B cell (primary cell): Measurements from ENCODE around the gene SKIC8. TPM values are rescaled to one million over a fixed set of nuclear protein-coding genes. Genes with fewer than 3 reads are reported as not detected.

ENCODE experiments used
- ATAC-seq: fragments of 200-7000 bp; cut with Tn5 transposase; one replicate; pipeline ENCODE4 v1.10.0; 2021; ENCODE audit warnings: low read depth, mild to moderate bottlenecking, moderate number of reproducible peaks, moderate library complexity
- CTCF ChIA-PET: fragments of 350-600 bp; sonication (Branson Sonifier 250); formaldehyde crosslinking; loops from one replicate; lab custom pipeline; 2021; ENCODE audit warnings: antibody characterized with exemption, inconsistent platforms; lab: Charles Lee
- POLR2A ChIA-PET: fragments of 350-600 bp; sonication (Branson Sonifier 250); formaldehyde crosslinking; loops from one replicate; lab custom pipeline; 2021; ENCODE audit warnings: antibody characterized with exemption; lab: Charles Lee
- DNase-seq: peaks from one replicate; pipeline ENCODE4 v3.0.0; 2013
- H2AFZ ChIP-seq: 2 replicates; pipeline ENCODE4 v1.6.1; 2012; ENCODE audit warnings: mild to moderate bottlenecking, low read depth, low read length; ENCODE audit not compliant: insufficient read depth, poor library complexity, severe bottlenecking
- H3K27ac ChIP-seq, 2 donors: 1 replicate in 1 of 2; 2 replicates in 1 of 2; pipeline ENCODE4 v1.5.1; 2012 to 2013; ENCODE audit warnings: low read length in 2 of 2, mild to moderate bottlenecking in 2 of 2, moderate library complexity in 1 of 2
- H3K27me3 ChIP-seq, 4 experiments: fragments of 200-600 bp in 1 of 4; sonication (generic) in 1 of 4; replicated peaks in 1 of 4; 1 replicate in 2 of 4; 2 replicates in 2 of 4; pipeline versions ENCODE4 v1.6.1 to v1.7.0; 2013 to 2016; ENCODE audit warnings: low read length in 3 of 4, mild to moderate bottlenecking in 2 of 4, mixed read lengths in 1 of 4, moderate library complexity in 1 of 4; ENCODE audit not compliant: insufficient read depth in 4 of 4, control insufficient read depth in 3 of 4; ENCODE audit errors: control extremely low read depth in 1 of 4
- H3K36me3 ChIP-seq, 2 experiments: replicated peaks in 1 of 2; 1 replicate in 1 of 2; 2 replicates in 1 of 2; pipeline versions ENCODE4 v1.6.1 to v1.7.1; 2013; ENCODE audit warnings: low read length in 1 of 2; ENCODE audit not compliant: insufficient read depth in 2 of 2, control insufficient read depth in 1 of 2; ENCODE audit errors: control extremely low read depth in 1 of 2, extremely low read depth in 1 of 2
- H3K4me1 ChIP-seq, 2 donors: fragments of 200-600 bp in 1 of 2; sonication (generic) in 1 of 2; 1 replicate in 1 of 2; 2 replicates in 1 of 2; pipeline versions ENCODE4 v1.5.1 to v1.6.1; 2013 to 2017; ENCODE audit warnings: low read length in 2 of 2; ENCODE audit not compliant: control insufficient read depth in 2 of 2, insufficient read depth in 2 of 2
- H3K4me2 ChIP-seq: replicated peaks from 2 replicates; pipeline ENCODE3; 2012; ENCODE audit warnings: mild to moderate bottlenecking, low read depth, low read length; ENCODE audit not compliant: poor library complexity, severe bottlenecking
- H3K4me3 ChIP-seq, 5 experiments: fragments of 200-600 bp in 1 of 5; sonication (generic) in 1 of 5; 1 replicate in 3 of 5; 2 replicates in 2 of 5; pipeline versions ENCODE4 v1.5.1 to v1.7.0; 2011 to 2016; ENCODE audit warnings: low read length in 4 of 5, mild to moderate bottlenecking in 4 of 5, low read depth in 2 of 5, control low read depth in 1 of 5, moderate library complexity in 1 of 5; ENCODE audit not compliant: insufficient read depth in 1 of 5; ENCODE audit errors: control extremely low read depth in 1 of 5, extremely low read depth in 1 of 5
- H3K79me2 ChIP-seq: fragments of 200-600 bp; sonication (generic); one replicate; pipeline ENCODE4 v1.6.0; 2016; ENCODE audit warnings: low read length; ENCODE audit not compliant: control insufficient read depth, insufficient read depth
- H3K9ac ChIP-seq: fragments of 200-600 bp; sonication (generic); 2 replicates; pipeline ENCODE4 v1.6.1; 2017; ENCODE audit warnings: mild to moderate bottlenecking, low read length, moderate library complexity
- H3K9me3 ChIP-seq, 3 donors: one replicate each; pipeline versions ENCODE4 v1.6.1 to v1.7.1; 2013; ENCODE audit warnings: low read length in 2 of 3; ENCODE audit not compliant: control insufficient read depth in 2 of 3, insufficient read depth in 1 of 3; ENCODE audit errors: control extremely low read depth in 1 of 3
- H4K20me1 ChIP-seq: 2 replicates; pipeline ENCODE4 v1.6.0; 2012; ENCODE audit warnings: mild to moderate bottlenecking, low read length; ENCODE audit not compliant: insufficient read depth, control insufficient read depth, poor library complexity, severe bottlenecking
- H3K27ac Mint-ChIP-seq: one replicate; pipeline ENCODE4 v1.8.0; 2021; ENCODE audit warnings: mixed read lengths
- H3K27me3 Mint-ChIP-seq: one replicate; pipeline ENCODE4 v1.8.0; 2021; ENCODE audit warnings: mixed read lengths
- H3K4me1 Mint-ChIP-seq: one replicate; pipeline ENCODE4 v1.8.0; 2021; ENCODE audit warnings: mixed read lengths
- H3K4me3 Mint-ChIP-seq: one replicate; pipeline ENCODE4 v1.8.0; 2021; ENCODE audit warnings: mixed read lengths
- H3K9me3 Mint-ChIP-seq: one replicate; pipeline ENCODE4 v1.8.0; 2022; ENCODE audit warnings: mixed read lengths; ENCODE audit not compliant: insufficient read depth
- CTCF ChIP-seq: fragments of 200-600 bp; IDR thresholded peaks from one replicate; pipeline ENCODE4 v1.8.0; 2022; ENCODE audit warnings: antibody characterized with exemption, mild to moderate bottlenecking
- EZH2 ChIP-seq: IDR thresholded peaks from 2 replicates; pipeline ENCODE4 v1.6.1; 2012; ENCODE audit warnings: borderline replicate concordance, low read depth, mild to moderate bottlenecking, moderate library complexity, low read length; ENCODE audit not compliant: insufficient read depth, poor library complexity, severe bottlenecking
- WGBS: methylation state at CpG from one replicate; pipeline ENCODE4 v1.1.5; 2013; ENCODE audit warnings: missing lambda C conversion rate; ENCODE audit not compliant: insufficient coverage; 5-methylcytosine and 5-hydroxymethylcytosine counted together
- intact Hi-C: fragments of 100-400 bp; cut with micrococcal nuclease; formaldehyde crosslinking; loops from one replicate; pipeline ENCODE4 v1.10.0; 2022
- polyA plus RNA-seq: library from polyadenylated mRNA; depleted of rRNA; stranded (reverse); fragments of >200 nt; gene quantifications from 2 replicates; pipeline ENCODE4 v1.2.3, GENCODE V29; 2012
- total RNA-seq, 2 donors: library from RNA; stranded (reverse); fragments of 120-200 nt in 1 of 2; gene quantifications; 1 replicate in 1 of 2; 2 replicates in 1 of 2; pipeline versions ENCODE4 v1.2.3 to v1.2.4, GENCODE V29; 2013 to 2022

SKIC8 gene
- total and polyA plus RNA-seq, 2 donors (not counting 1 experiment from before 2014, with no cell fraction given) = 31.9 to 40.2 TPM

- no peak overlapping the region for H3K4me3 Mint-ChIP-seq
- ATAC-seq = no peak
- Histone ChIP-seq H3K27me3 (no peaks in the 10 kb centered on the region), H3K4me2 (no peak overlapping the region), H3K9ac (no peak overlapping the region), H3K27ac (no peak overlapping the region), H3K4me1 (no peaks in the 10 kb centered on the region), H3K79me2 (peaks cover 19% of the 10 kb centered on the region), H4K20me1 (no peaks in the 10 kb centered on the region), H3K4me3 (no peak overlapping the region), H2AFZ (no peak overlapping the region), H3K36me3 (peaks cover 2 to 26% of the 10 kb centered on the region in 2 experiments), H3K9me3 (no peaks in the 10 kb centered on the region)
- H3K4me1 Mint-ChIP-seq = no peaks in the 10 kb centered on the region
- CTCF ChIA-PET = no interaction called here
- no peaks in the 10 kb centered on the region for H3K9me3 Mint-ChIP-seq
- intact Hi-C loops = loop anchor here (10.0 kb wide), 1 partner anchor 463 kb away; no protein-coding TSS in a partner anchor
- POLR2A ChIA-PET = no interaction called here
- no peak overlapping the region for H3K27ac Mint-ChIP-seq
- no CpG with 5 or more reads among the region's 2 CpGs for WGBS
- H3K27me3 Mint-ChIP-seq = no peaks in the 10 kb centered on the region
- DNase-seq = no peak
- TF ChIP-seq EZH2 (no peak), CTCF (no peak)
Measured at GRCh38 chr15:78291698-78292097, 7.7 kb downstream of the SKIC8 start.

- no peak overlapping the region for H3K9ac ChIP-seq
- H3K4me2 ChIP-seq = no peak overlapping the region
- no peaks in the 10 kb centered on the region for H3K27me3 Mint-ChIP-seq
- TF ChIP-seq EZH2 (no peak), CTCF (no peak)
- ATAC-seq (no peak), DNase-seq (no peak)
- no peaks in the 10 kb centered on the region for H3K4me1 ChIP-seq
- no peaks in the 10 kb centered on the region for H3K9me3 ChIP-seq
- ChIA-PET CTCF (no interaction called here), POLR2A (no interaction called here)
- peaks cover 2 to 32% of the 10 kb centered on the region in 2 experiments for H3K36me3 ChIP-seq
- H3K9me3 Mint-ChIP-seq = no peaks in the 10 kb centered on the region
- no peak overlapping the region for H3K27ac Mint-ChIP-seq
- no peak overlapping the region for H3K4me3 ChIP-seq
- H2AFZ ChIP-seq = no peak overlapping the region
- intact Hi-C loops = loop anchor here (10.0 kb wide), 1 partner anchor 464 kb away; no protein-coding TSS in a partner anchor
- H3K4me1 Mint-ChIP-seq = no peaks in the 10 kb centered on the region
- no peak overlapping the region for H3K4me3 Mint-ChIP-seq
- H3K27ac ChIP-seq = no peak overlapping the region
- no peaks in the 10 kb centered on the region for H4K20me1 ChIP-seq
- H3K27me3 ChIP-seq = no peaks in the 10 kb centered on the region
- WGBS = no CpG with 5 or more reads among the region's 2 CpGs
- H3K79me2 ChIP-seq = peaks cover 15% of the 10 kb centered on the region
Measured at GRCh38 chr15:78291052-78291451, 8.4 kb downstream of the SKIC8 start.
